GM19324 (cell line): ENCODE data around the gene RPH3AL.

Experiments used
- ATAC-seq: cut with Tn5 transposase; IDR thresholded peaks from one replicate; pipeline ENCODE4 v1.9.1; 2021; ENCODE audit warnings: mild to moderate bottlenecking, moderate library complexity; ENCODE audit not compliant: unreplicated experiment, low FRiP score

Gene RPH3AL

GRCh38 chr17:269616-270514 is 82.7 kb downstream of the RPH3AL start:
- no peak for ATAC-seq

- ATAC-seq: no peak
These were observed 85.6 kb downstream of the RPH3AL start for GRCh38 chr17:266701-267667.

- no peak for ATAC-seq
These were observed 86.4 kb downstream of the RPH3AL start for GRCh38 chr17:266219-266618.

- no peak for ATAC-seq
These were observed 86.9 kb downstream of the RPH3AL start for GRCh38 chr17:265718-266117.

- no peak for ATAC-seq
These were observed 88.8 kb downstream of the RPH3AL start for GRCh38 chr17:263773-264172.

- no peak for ATAC-seq
These were observed 89.3 kb downstream of the RPH3AL start for GRCh38 chr17:263271-263670.

GRCh38 chr17:261635-262034 is 91.0 kb downstream of the RPH3AL start:
- no peak for ATAC-seq

- ATAC-seq: no peak
These were observed 91.7 kb downstream of the RPH3AL start for GRCh38 chr17:260944-261343.

GRCh38 chr17:260031-260791 is 92.4 kb downstream of the RPH3AL start:
- ATAC-seq: no peak

GRCh38 chr17:259341-259976 is 93.1 kb downstream of the RPH3AL start:
- ATAC-seq: no peak

GRCh38 chr17:258906-259305 is 93.7 kb downstream of the RPH3AL start:
- ATAC-seq: no peak

GRCh38 chr17:258045-258734 is 94.4 kb downstream of the RPH3AL start:
- no peak for ATAC-seq

GRCh38 chr17:253091-253846 is 99.3 kb downstream of the RPH3AL start:
- no peak for ATAC-seq

- no peak for ATAC-seq
These were observed 100.2 kb downstream of the RPH3AL start for GRCh38 chr17:252456-252855.

GRCh38 chr17:251531-251930 is 101.1 kb downstream of the RPH3AL start:
- no peak for ATAC-seq

GRCh38 chr17:250487-251300 is 101.9 kb downstream of the RPH3AL start:
- ATAC-seq: no peak

- no peak for ATAC-seq
These were observed 103.2 kb downstream of the RPH3AL start for GRCh38 chr17:249236-249993.
